GM19193 (cell line): ENCODE results near the gene BPNT1.
A peak's percentile ranks its signal among the peaks of the same experiment; 100 is the strongest.

Experiments used
- POLR2A ChIP-seq: IDR thresholded peaks from 4 replicates; pipeline ENCODE4 v1.6.1; 2011; ENCODE audit not compliant: insufficient read depth, insufficient read length; ENCODE audit errors: extremely low read depth

BPNT1 gene

GRCh38 chr1:220089650-220090556 lies at the start of gene BPNT1:
BPNT1 (minus strand) TSS chr1:220089788; CDS start chr1:220079846, 9,942 bp downstream.
- TF ChIP-seq POLR2A: peak; percentile 87

- no peak for TF ChIP-seq POLR2A
Observed at GRCh38 chr1:220137019-220137786, 47.6 kb upstream of the BPNT1 start.

GRCh38 chr1:220135755-220136154 lies 46.2 kb upstream of the BPNT1 start:
- TF ChIP-seq POLR2A: no peak

GRCh38 chr1:220129479-220130210 lies 40.1 kb upstream of the BPNT1 start:
- TF ChIP-seq POLR2A: no peak

GRCh38 chr1:220127076-220127475 lies 37.5 kb upstream of the BPNT1 start:
- no peak for TF ChIP-seq POLR2A

- TF ChIP-seq POLR2A: no peak
Observed at GRCh38 chr1:220124542-220124941, 35.0 kb upstream of the BPNT1 start.

- no peak for TF ChIP-seq POLR2A
Observed at GRCh38 chr1:220123889-220124288, 34.3 kb upstream of the BPNT1 start.

GRCh38 chr1:220123066-220123465 lies 33.5 kb upstream of the BPNT1 start:
- no peak for TF ChIP-seq POLR2A

- TF ChIP-seq POLR2A: no peak
Observed at GRCh38 chr1:220121791-220122530, 32.4 kb upstream of the BPNT1 start.

- TF ChIP-seq POLR2A: no peak
Observed at GRCh38 chr1:220119043-220119512, 29.5 kb upstream of the BPNT1 start.

GRCh38 chr1:220113136-220113695 lies 23.6 kb upstream of the BPNT1 start:
- no peak for TF ChIP-seq POLR2A

GRCh38 chr1:220099826-220100225 lies 10.2 kb upstream of the BPNT1 start:
- no peak for TF ChIP-seq POLR2A

- TF ChIP-seq POLR2A: peak; percentile 72
Observed at GRCh38 chr1:220094016-220094911, 4.7 kb upstream of the BPNT1 start, which contains the start of gene IARS2. IARS2 (plus strand) TSS chr1:220094132; CDS start chr1:220094217, 85 bp downstream.

GRCh38 chr1:220093361-220094015 lies 3.9 kb upstream of the BPNT1 start:
- no peak for TF ChIP-seq POLR2A
